ENCODE data around the gene PDGFC.

Gene PDGFC

GRCh38 chr4:156959298-156959702 is 12.3 kb downstream of the PDGFC start:
- H3K27me3 ChIP-seq (ENCODE audit: control insufficient read depth, insufficient read depth, low read length) = no peaks in the 10 kb centered on the region

GRCh38 chr4:156958276-156959074 is 13.1 kb downstream of the PDGFC start:
- H3K27ac ChIP-seq (ENCODE audit: low read length) = no peak overlapping the region
- peaks cover 5% of the 10 kb centered on the region for H3K4me1 ChIP-seq (ENCODE audit: control insufficient read depth, low read depth, low read length)
- no peak overlapping the region for H3K9ac ChIP-seq (ENCODE audit: low read length)
- H3K4me3 ChIP-seq (ENCODE audit: low read length) = no peak overlapping the region
- no peaks in the 10 kb centered on the region for H3K36me3 ChIP-seq (ENCODE audit: control insufficient read depth, low read depth, low read length)
- no peaks in the 10 kb centered on the region for H3K9me3 ChIP-seq (ENCODE audit: control insufficient read depth, low read depth, low read length)
- H3K27me3 ChIP-seq (ENCODE audit: control insufficient read depth, insufficient read depth, low read length) = no peaks in the 10 kb centered on the region

More at GRCh38 chr4:156959298-156959702, 12.3 kb downstream of the PDGFC start:
- no peak overlapping the region for H3K9ac ChIP-seq (ENCODE audit: low read length)
- H3K4me3 ChIP-seq (ENCODE audit: low read length) = no peak overlapping the region
- no peaks in the 10 kb centered on the region for H3K9me3 ChIP-seq (ENCODE audit: control insufficient read depth, low read depth, low read length)
- peaks cover 5% of the 10 kb centered on the region for H3K4me1 ChIP-seq (ENCODE audit: control insufficient read depth, low read depth, low read length)
- H3K36me3 ChIP-seq (ENCODE audit: control insufficient read depth, low read depth, low read length) = no peaks in the 10 kb centered on the region
- H3K27ac ChIP-seq (ENCODE audit: low read length) = no peak overlapping the region

GRCh38 chr4:156957556-156957955 is 14.0 kb downstream of the PDGFC start:
- Histone ChIP-seq H3K4me1 (ENCODE audit: control insufficient read depth, low read depth, low read length) (peaks cover 10% of the 10 kb centered on the region), H3K4me3 (ENCODE audit: low read length) (no peak overlapping the region), H3K9ac (ENCODE audit: low read length) (no peak overlapping the region), H3K36me3 (ENCODE audit: control insufficient read depth, low read depth, low read length) (no peaks in the 10 kb centered on the region), H3K27ac (ENCODE audit: low read length) (no peak overlapping the region), H3K9me3 (ENCODE audit: control insufficient read depth, low read depth, low read length) (no peaks in the 10 kb centered on the region), H3K27me3 (ENCODE audit: control insufficient read depth, insufficient read depth, low read length) (no peaks in the 10 kb centered on the region)

GRCh38 chr4:156956826-156957368 is 14.7 kb downstream of the PDGFC start:
- Histone ChIP-seq H3K36me3 (ENCODE audit: control insufficient read depth, low read depth, low read length) (no peaks in the 10 kb centered on the region), H3K9me3 (ENCODE audit: control insufficient read depth, low read depth, low read length) (no peaks in the 10 kb centered on the region), H3K9ac (ENCODE audit: low read length) (no peak overlapping the region), H3K27ac (ENCODE audit: low read length) (no peak overlapping the region), H3K4me3 (ENCODE audit: low read length) (no peak overlapping the region), H3K27me3 (ENCODE audit: control insufficient read depth, insufficient read depth, low read length) (no peaks in the 10 kb centered on the region), H3K4me1 (ENCODE audit: control insufficient read depth, low read depth, low read length) (peaks cover 9% of the 10 kb centered on the region)

GRCh38 chr4:156956359-156956758 is 15.2 kb downstream of the PDGFC start:
- H3K36me3 ChIP-seq (ENCODE audit: control insufficient read depth, low read depth, low read length) = no peaks in the 10 kb centered on the region
- H3K4me3 ChIP-seq (ENCODE audit: low read length) = no peak overlapping the region
- H3K4me1 ChIP-seq (ENCODE audit: control insufficient read depth, low read depth, low read length) = peaks cover 9% of the 10 kb centered on the region
- no peaks in the 10 kb centered on the region for H3K27me3 ChIP-seq (ENCODE audit: control insufficient read depth, insufficient read depth, low read length)
- no peaks in the 10 kb centered on the region for H3K9me3 ChIP-seq (ENCODE audit: control insufficient read depth, low read depth, low read length)
- H3K27ac ChIP-seq (ENCODE audit: low read length) = no peak overlapping the region
- no peak overlapping the region for H3K9ac ChIP-seq (ENCODE audit: low read length)

GRCh38 chr4:156954587-156954986 is 17.0 kb downstream of the PDGFC start:
- no peak overlapping the region for H3K4me3 ChIP-seq (ENCODE audit: low read length)
- peaks cover 9% of the 10 kb centered on the region for H3K4me1 ChIP-seq (ENCODE audit: control insufficient read depth, low read depth, low read length)
- no peak overlapping the region for H3K27ac ChIP-seq (ENCODE audit: low read length)
- no peaks in the 10 kb centered on the region for H3K9me3 ChIP-seq (ENCODE audit: control insufficient read depth, low read depth, low read length)
- no peak overlapping the region for H3K9ac ChIP-seq (ENCODE audit: low read length)
- no peaks in the 10 kb centered on the region for H3K27me3 ChIP-seq (ENCODE audit: control insufficient read depth, insufficient read depth, low read length)
- no peaks in the 10 kb centered on the region for H3K36me3 ChIP-seq (ENCODE audit: control insufficient read depth, low read depth, low read length)

- H3K27ac ChIP-seq (ENCODE audit: low read length) = no peak overlapping the region
- H3K4me3 ChIP-seq (ENCODE audit: low read length) = no peak overlapping the region
- H3K36me3 ChIP-seq (ENCODE audit: control insufficient read depth, low read depth, low read length) = no peaks in the 10 kb centered on the region
- H3K4me1 ChIP-seq (ENCODE audit: control insufficient read depth, low read depth, low read length) = peaks cover 9% of the 10 kb centered on the region
- no peak overlapping the region for H3K9ac ChIP-seq (ENCODE audit: low read length)
- H3K27me3 ChIP-seq (ENCODE audit: control insufficient read depth, insufficient read depth, low read length) = no peaks in the 10 kb centered on the region
- H3K9me3 ChIP-seq (ENCODE audit: control insufficient read depth, low read depth, low read length) = no peaks in the 10 kb centered on the region
Observed at GRCh38 chr4:156953951-156954350, 17.6 kb downstream of the PDGFC start.

GRCh38 chr4:156953001-156953400 is 18.6 kb downstream of the PDGFC start:
- Histone ChIP-seq H3K27me3 (ENCODE audit: control insufficient read depth, insufficient read depth, low read length) (no peaks in the 10 kb centered on the region), H3K9ac (ENCODE audit: low read length) (no peak overlapping the region), H3K9me3 (ENCODE audit: control insufficient read depth, low read depth, low read length) (no peaks in the 10 kb centered on the region), H3K4me3 (ENCODE audit: low read length) (no peak overlapping the region), H3K36me3 (ENCODE audit: control insufficient read depth, low read depth, low read length) (no peaks in the 10 kb centered on the region), H3K27ac (ENCODE audit: low read length) (no peak overlapping the region), H3K4me1 (ENCODE audit: control insufficient read depth, low read depth, low read length) (peaks cover 9% of the 10 kb centered on the region)

- Histone ChIP-seq H3K4me1 (ENCODE audit: control insufficient read depth, low read depth, low read length) (peaks cover 9% of the 10 kb centered on the region), H3K4me3 (ENCODE audit: low read length) (no peak overlapping the region), H3K27ac (ENCODE audit: low read length) (no peak overlapping the region), H3K27me3 (ENCODE audit: control insufficient read depth, insufficient read depth, low read length) (no peaks in the 10 kb centered on the region), H3K9ac (ENCODE audit: low read length) (no peak overlapping the region), H3K36me3 (ENCODE audit: control insufficient read depth, low read depth, low read length) (no peaks in the 10 kb centered on the region), H3K9me3 (ENCODE audit: control insufficient read depth, low read depth, low read length) (no peaks in the 10 kb centered on the region)
Observed at GRCh38 chr4:156952078-156952759, 19.4 kb downstream of the PDGFC start.

- H3K27ac ChIP-seq (ENCODE audit: low read length) = no peak overlapping the region
- no peaks in the 10 kb centered on the region for H3K9me3 ChIP-seq (ENCODE audit: control insufficient read depth, low read depth, low read length)
- no peaks in the 10 kb centered on the region for H3K36me3 ChIP-seq (ENCODE audit: control insufficient read depth, low read depth, low read length)
Observed at GRCh38 chr4:156950948-156951347, 20.7 kb downstream of the PDGFC start.

GRCh38 chr4:156950090-156950489 is 21.5 kb downstream of the PDGFC start:
- Histone ChIP-seq H3K4me3 (ENCODE audit: low read length) (no peak overlapping the region), H3K27ac (ENCODE audit: low read length) (no peak overlapping the region), H3K27me3 (ENCODE audit: control insufficient read depth, insufficient read depth, low read length) (no peaks in the 10 kb centered on the region), H3K9ac (ENCODE audit: low read length) (no peak overlapping the region), H3K36me3 (ENCODE audit: control insufficient read depth, low read depth, low read length) (no peaks in the 10 kb centered on the region), H3K4me1 (ENCODE audit: control insufficient read depth, low read depth, low read length) (peaks cover 9% of the 10 kb centered on the region), H3K9me3 (ENCODE audit: control insufficient read depth, low read depth, low read length) (no peaks in the 10 kb centered on the region)

More at GRCh38 chr4:156950948-156951347, 20.7 kb downstream of the PDGFC start:
- no peak overlapping the region for H3K4me3 ChIP-seq (ENCODE audit: low read length)
- peaks cover 9% of the 10 kb centered on the region for H3K4me1 ChIP-seq (ENCODE audit: control insufficient read depth, low read depth, low read length)
- no peak overlapping the region for H3K9ac ChIP-seq (ENCODE audit: low read length)
- no peaks in the 10 kb centered on the region for H3K27me3 ChIP-seq (ENCODE audit: control insufficient read depth, insufficient read depth, low read length)
